SH-SY5Y (cell line): ENCODE measurements around the gene NLRC3.

Source experiments
- GATA2 ChIP-seq: IDR thresholded peaks from 2 replicates; pipeline ENCODE4 v1.6.1; 2011; ENCODE audit warnings: mild to moderate bottlenecking, low read depth, low read length
- GATA3 ChIP-seq: IDR thresholded peaks from 2 replicates; pipeline ENCODE4 v1.6.1; 2011; ENCODE audit warnings: low read depth, mild to moderate bottlenecking, low read length, moderate library complexity

- TF ChIP-seq GATA3 (no peak), GATA2 (no peak)
Observed at GRCh38 chr16:3525951-3526350, 51.3 kb downstream of the NLRC3 start.
